ENCODE data around the gene IFT74. TPM values are rescaled to one million over a fixed set of nuclear protein-coding genes. Genes with fewer than 3 reads are reported as not detected.

IFT74 gene
- total and polyA plus RNA-seq, 2 of the 13 experiments (the other 11 are each of a cell fraction or from before 2014, with no cell fraction given), result 4.2 to 12.3 TPM

GRCh38 chr9:27108981-27109541, 152.8 kb downstream of the IFT74 start, which contains the start of gene TEK (continued):
- no peak for TF ChIP-seq ZNF724P (CRISPR knock-in tag; IDR thresholded peaks at IDR 0.05; ENCODE audit: borderline replicate concordance)
- no peak for TF ChIP-seq ELF3 (CRISPR knock-in tag; IDR thresholded peaks at IDR 0.05)

- H2AFZ ChIP-seq (ENCODE audit: low read length), result no peak overlapping the region
- DNase-seq (ENCODE audit: low spot score), result no peak
- no peak for FAIRE-seq
- intact Hi-C loops (cut with micrococcal nuclease; ENCODE audit: unreplicated experiment), result no loop called here
- POLR2A ChIA-PET, result no interaction called here
- BruUV-seq (replicated peaks), result no TSS peak
- ATAC-seq, result no peak
- H3K9me3 ChIP-seq (ENCODE audit: low read length), result no peaks in the 10 kb centered on the region
- no peak overlapping the region for H3K4me2 ChIP-seq (ENCODE audit: low read depth, low read length)
- no peak overlapping the region for H3K4me3 ChIP-seq (replicated peaks in 1 of 3; ENCODE audit: insufficient read depth in 1 of 3, low read depth in 2 of 3, low read length in 3 of 3)
- no peak overlapping the region for H3K27ac ChIP-seq (ENCODE audit: extremely low read length, insufficient read depth, low read length)
- 0 out of 5 replicates have a peak, but pooled peaks cover 1 to 2% of the 10 kb centered on the region in 2 experiments for H3K27me3 ChIP-seq (ENCODE audit: control insufficient read depth in 1 of 2, insufficient read depth in 2 of 2, low read length in 2 of 2)
- no peaks in the 10 kb centered on the region for H3K79me2 ChIP-seq (ENCODE audit: insufficient read depth, low read length)
- H3K9ac ChIP-seq (ENCODE audit: insufficient read depth, low read depth, low read length), result no peak overlapping the region
- WGBS (ENCODE audit: low lambda C conversion rate), result 17% methylated on average over 2 of the region's 2 CpGs
- CTCF ChIA-PET (ENCODE audit: low intra/inter-chr PET ratio, low total read pairs), result no interaction called here
- H3K4me1 ChIP-seq (ENCODE audit: insufficient read depth, low read length), result no peaks in the 10 kb centered on the region
- in situ Hi-C loops (cut with HindIII; ENCODE audit: extremely low pct_ligation_motif_present, low pct_unique_long_range_greater_than_20kb), result no loop called here
- H4K20me1 ChIP-seq (ENCODE audit: insufficient read depth, low read length), result no peaks in the 10 kb centered on the region
- no peaks in the 10 kb centered on the region for H3K36me3 ChIP-seq (replicated peaks in 1 of 2; ENCODE audit: control insufficient read depth in 1 of 2, insufficient read depth in 2 of 2, low read length in 2 of 2)
- TF ChIP-seq HIVEP1 (CRISPR knock-in tag; IDR thresholded peaks at IDR 0.05) (no peak), ARHGAP35 (CRISPR knock-in tag; IDR thresholded peaks at IDR 0.05; ENCODE audit: borderline replicate concordance) (no peak), ZNF556 (CRISPR knock-in tag; IDR thresholded peaks at IDR 0.05; ENCODE audit: borderline replicate concordance) (no peak), FOXO1 (CRISPR knock-in tag; IDR thresholded peaks at IDR 0.05) (no peak), SMARCE1 (IDR thresholded peaks at IDR 0.05; ENCODE audit: borderline replicate concordance) (no peak), THYN1 (CRISPR knock-in tag; IDR thresholded peaks at IDR 0.05; ENCODE audit: borderline replicate concordance, low read depth) (no peak), ZNF367 (CRISPR knock-in tag; IDR thresholded peaks at IDR 0.05; ENCODE audit: borderline replicate concordance) (no peak), NR2C2 (CRISPR knock-in tag; IDR thresholded peaks at IDR 0.05; ENCODE audit: borderline replicate concordance) (no peak)
These were observed 153.4 kb downstream of the IFT74 start for GRCh38 chr9:27109621-27110020.

Data from HepG2 (cell line).